GM12878 (cell line): Measurements from ENCODE around the gene FAM83G. TPM values are rescaled to one million over a fixed set of nuclear protein-coding genes. Genes with fewer than 3 reads are reported as not detected.

Source experiments
- ATAC-seq: fragments of 200-7000 bp; cut with Tn5 transposase; 3 replicates; pipeline ENCODE4 v1.9.1; 2020; ENCODE audit warnings: mild to moderate bottlenecking, moderate library complexity
- BruUV-seq: library from RNA; stranded (reverse); fragments of 400-500 nt; replicated peaks from 2 replicates; lab custom pipeline; 2021; lab: Mats Ljungman, UMichigan
- CTCF ChIA-PET: fragments of 300-600 bp; sonication (Branson Sonifier 250); formaldehyde crosslinking; extraction: SDS; loops from one replicate; lab custom pipeline; 2021; ENCODE audit warnings: inconsistent platforms; lab: Yijun Ruan, JAX
- POLR2A ChIA-PET: fragments of 350-600 bp; formaldehyde crosslinking; extraction: SDS; loops from one replicate; lab custom pipeline; 2021; ENCODE audit warnings: inconsistent platforms; lab: Charles Lee
- RAD21 ChIA-PET: fragments of 300-600 bp; sonication (Branson Sonifier 250); formaldehyde crosslinking; loops from one replicate; lab custom pipeline; 2023; ENCODE audit warnings: antibody characterized with exemption; ENCODE audit not compliant: unreplicated experiment; lab: Charles Lee
- SMC1A ChIA-PET: fragments of 300-600 bp; sonication (Branson Sonifier 250); formaldehyde crosslinking; loops from one replicate; lab custom pipeline; 2023; ENCODE audit not compliant: unreplicated experiment, uncharacterized antibody; lab: Charles Lee
- DNase-seq: peaks from one replicate; pipeline ENCODE4 v3.0.0-alpha.2; 2011; ENCODE audit warnings: low read depth, low spot score
- FAIRE-seq: peaks from 3 replicates; lab custom pipeline; 2011; peaks lifted over from hg19 to GRCh38; lab: Jason Lieb, UNC
- H2AFZ ChIP-seq: 2 replicates; pipeline ENCODE4 v1.6.0; 2011; ENCODE audit warnings: low read depth, low read length, control low read depth; ENCODE audit not compliant: control insufficient read depth
- H3K27ac ChIP-seq: 2 replicates; pipeline ENCODE4 v1.5.1; 2011; ENCODE audit warnings: control low read depth; ENCODE audit not compliant: control insufficient read depth, insufficient read depth
- H3K27me3 ChIP-seq, 2 experiments: replicated peaks in 1 of 2; 2 replicates each; pipeline versions ENCODE4 v1.6.0 to v1.6.1; 2011; ENCODE audit warnings: low read length in 1 of 2; ENCODE audit not compliant: control insufficient read depth in 2 of 2, insufficient read depth in 2 of 2
- H3K36me3 ChIP-seq, 2 experiments: 2 replicates each; pipeline ENCODE4 v1.5.1; 2011; ENCODE audit warnings: low read length in 1 of 2; ENCODE audit not compliant: control insufficient read depth in 2 of 2, insufficient read depth in 2 of 2
- H3K4me1 ChIP-seq: 2 replicates; pipeline ENCODE4 v1.6.1; 2011; ENCODE audit warnings: mild to moderate bottlenecking, low read length, moderate library complexity, mixed read lengths; ENCODE audit not compliant: control insufficient read depth, insufficient read depth
- H3K4me2 ChIP-seq: 2 replicates; pipeline ENCODE4 v1.6.0; 2011; ENCODE audit warnings: control low read depth; ENCODE audit not compliant: control insufficient read depth, insufficient read depth
- H3K4me3 ChIP-seq: fragments of 200-600 bp; sonication (generic); 2 replicates; pipeline ENCODE4 v1.5.1; 2016
- H3K79me2 ChIP-seq: 2 replicates; pipeline ENCODE4 v1.6.0; 2011; ENCODE audit warnings: low read length; ENCODE audit not compliant: control insufficient read depth, insufficient read depth
- H3K9ac ChIP-seq: 2 replicates; pipeline ENCODE4 v1.8.0; 2011; ENCODE audit warnings: low read length, control low read depth, mixed read lengths; ENCODE audit not compliant: control insufficient read depth, insufficient read depth
- H3K9me3 ChIP-seq: replicated peaks from 3 replicates; pipeline ENCODE4 v1.5.1; 2011; ENCODE audit warnings: mild to moderate bottlenecking, low read length; ENCODE audit not compliant: control insufficient read depth, insufficient read depth
- H4K20me1 ChIP-seq: 2 replicates; pipeline ENCODE4 v1.6.0; 2011; ENCODE audit not compliant: control insufficient read depth, insufficient read depth
- EZH2 ChIP-seq: IDR thresholded peaks from 2 replicates; pipeline ENCODE4 v1.6.1; 2012; ENCODE audit warnings: low read depth, mild to moderate bottlenecking, control low read depth, inconsistent platforms, low read length, borderline replicate concordance; ENCODE audit not compliant: control insufficient read depth
- IRF4 ChIP-seq: IDR thresholded peaks from 2 replicates; pipeline ENCODE4 v1.6.1; 2011; ENCODE audit warnings: low read depth, low read length
- KDM1A ChIP-seq: fragments of 200-600 bp; sonication (generic); IDR thresholded peaks from 2 replicates; pipeline ENCODE4 v1.6.1; 2016; ENCODE audit warnings: borderline replicate concordance
- NR2C1 ChIP-seq: fragments of 450-650 bp; IDR thresholded peaks from 2 replicates; pipeline ENCODE4 v1.6.1; 2017; ENCODE audit warnings: antibody characterized with exemption, mild to moderate bottlenecking, moderate library complexity
- PML ChIP-seq: IDR thresholded peaks from 2 replicates; pipeline ENCODE4 v1.6.1; 2012; ENCODE audit warnings: low read length, inconsistent platforms
- POLR2AphosphoS2 ChIP-seq: IDR thresholded peaks from 2 replicates; pipeline ENCODE4 v1.6.1; 2011; ENCODE audit warnings: low read depth, mild to moderate bottlenecking, low read length, improper control_type of control experiment, moderate library complexity
- RBBP5 ChIP-seq: fragments of 200-600 bp; sonication (generic); conservative IDR thresholded peaks from 2 replicates; pipeline ENCODE4 v1.6.1; 2016
- RELA ChIP-seq: fragments of 450-650 bp; IDR thresholded peaks from 2 replicates; pipeline ENCODE4 v1.8.0; 2014; ENCODE audit warnings: borderline replicate concordance; ENCODE audit not compliant: partially characterized antibody
- RFX5 ChIP-seq: IDR thresholded peaks from 2 replicates; pipeline ENCODE4 v1.6.1; 2011; ENCODE audit warnings: low read depth, low read length, improper control_type of control experiment
- ZNF24 ChIP-seq: fragments of 450-650 bp; IDR thresholded peaks from 2 replicates; pipeline ENCODE4 v1.6.1; 2017; ENCODE audit warnings: antibody characterized with exemption, mild to moderate bottlenecking
- WGBS: methylation state at CpG from one replicate; pipeline ENCODE4 v1.1.6; 2016; ENCODE audit warnings: low lambda C conversion rate; ENCODE audit not compliant: insufficient replicate concordance, insufficient coverage; ENCODE audit errors: missing lambda C conversion rate; 5-methylcytosine and 5-hydroxymethylcytosine counted together
- in situ Hi-C: fragments of 300-500 bp; cut with MboI; formaldehyde crosslinking; loops from 9 replicates; pipeline ENCODE4 v1.14.3; 2018; ENCODE audit warnings: mixed read lengths
- intact Hi-C: fragments of 100-400 bp; cut with micrococcal nuclease; formaldehyde crosslinking; loops from one replicate; pipeline ENCODE4 v1.14.2; 2022; ENCODE audit not compliant: unreplicated experiment
- polyA plus RNA-seq, 11 experiments: library from polyadenylated mRNA; depleted of rRNA in 4 of 11; unstranded in 6 of 11; stranded (reverse) in 5 of 11; fragments of >200 nt; fragmentation: Nextera tagmentation in 4 of 11; fragmentation: Illumina TruSeq in 1 of 11; extraction: Ambion mirVana in 4 of 11; extraction: Trizol in 1 of 11; gene quantifications; 1 replicate in 1 of 11; 2 replicates in 10 of 11; pipeline versions ENCODE4 v1.2.1 to v1.2.3, GENCODE V29; 2011 to 2016; ENCODE audit warnings: inconsistent platforms in 2 of 11, missing spikeins in 2 of 11, low read depth in 1 of 11
- total RNA-seq, 4 experiments: library from RNA; depleted of rRNA in 3 of 4; stranded (reverse); fragments of >200 nt in 3 of 4; fragmentation: Illumina TruSeq in 1 of 4; extraction: Trizol in 1 of 4; gene quantifications; 2 replicates each; pipeline versions ENCODE4 v1.2.1 to v1.2.3, GENCODE V29; 2013 to 2021

FAM83G gene
- total and polyA plus RNA-seq, 10 of the 15 experiments (the other 5 are each of a cell fraction or from before 2014, with no cell fraction given): 0.03 to 16.7 (median 6.5) TPM

GRCh38 chr17:19023209-19023999 is 18.8 kb upstream of the FAM83G start:
- intact Hi-C loops: no loop called here
- Histone ChIP-seq H3K4me3 (no peak overlapping the region), H3K27ac (no peak overlapping the region)
- ATAC-seq: no peak
- POLR2A ChIA-PET: no interaction called here
- no peak for TF ChIP-seq NR2C1
- TF ChIP-seq ZNF24: no peak
- TF ChIP-seq RFX5: no peak
- no peak for TF ChIP-seq EZH2
- TF ChIP-seq RBBP5: no peak
- TF ChIP-seq POLR2AphosphoS2: no peak
- no peak for TF ChIP-seq KDM1A
- no peak for TF ChIP-seq PML
- TF ChIP-seq IRF4: no peak
- TF ChIP-seq RELA: no peak
- TF ChIP-seq, all 136 proteins: peak for 0
- FAIRE-seq (no peak), DNase-seq (no peak)
- Histone ChIP-seq H3K9me3 (no peaks in the 10 kb centered on the region), H3K79me2 (no peaks in the 10 kb centered on the region), H3K36me3 (peaks cover 0 to 15% of the 10 kb centered on the region in 2 experiments; a peak in 3 of 4 replicates), H3K4me2 (no peak overlapping the region), H3K27me3 (no peaks in the 10 kb centered on the region), H3K4me1 (no peaks in the 10 kb centered on the region), H4K20me1 (no peaks in the 10 kb centered on the region), H3K9ac (no peak overlapping the region), H2AFZ (no peak overlapping the region)
- no TSS peak for BruUV-seq
- RAD21 ChIA-PET: interaction anchor here (1.1 to 1.4 kb wide), 2 partner anchors 62 to 65 kb away, joined by 4 to 5 read pairs; no protein-coding TSS in a partner anchor
- in situ Hi-C loops: no loop called here
- CTCF ChIA-PET: interaction anchor here (1.1 to 1.9 kb wide), 3 partner anchors 62 to 398 kb away, joined by 3 to 5 read pairs (median 4); no protein-coding TSS in a partner anchor
- SMC1A ChIA-PET: interaction anchor here (1.4 kb wide), 1 partner anchor 63 kb away, joined by 3 read pairs; no protein-coding TSS in a partner anchor
- 91% methylated on average over 9 of the region's 9 CpGs for WGBS
